Activated B cell treated with CpG ODN at 0.5 μM for 24 hours (primary cell): Measurements from ENCODE around the gene CACNG4. TPM values are rescaled to one million over a fixed set of nuclear protein-coding genes. Genes with fewer than 3 reads are reported as not detected.

Experiments used
- ATAC-seq: fragments of 200-7000 bp; cut with Tn5 transposase; one replicate; pipeline ENCODE4 v1.10.0; 2021; ENCODE audit warnings: low read depth, mild to moderate bottlenecking, moderate library complexity
- CTCF ChIA-PET: fragments of 350-600 bp; sonication (Branson Sonifier 250); formaldehyde crosslinking; loops from one replicate; lab custom pipeline; 2021; ENCODE audit warnings: antibody characterized with exemption; lab: Charles Lee
- POLR2A ChIA-PET: fragments of 350-600 bp; sonication (Branson Sonifier 250); formaldehyde crosslinking; loops from one replicate; lab custom pipeline; 2021; ENCODE audit warnings: antibody characterized with exemption; lab: Charles Lee
- DNase-seq: peaks from one replicate; pipeline ENCODE4 v3.0.0; 2022
- H3K27ac Mint-ChIP-seq: one replicate; pipeline ENCODE4 v1.8.0; 2020; ENCODE audit warnings: mixed read lengths
- H3K27me3 Mint-ChIP-seq: one replicate; pipeline ENCODE4 v1.8.0; 2021; ENCODE audit warnings: mixed read lengths
- H3K36me3 Mint-ChIP-seq: one replicate; pipeline ENCODE4 v1.8.0; 2021; ENCODE audit warnings: low read depth, mixed read lengths
- H3K4me1 Mint-ChIP-seq: one replicate; pipeline ENCODE4 v1.8.0; 2021; ENCODE audit warnings: mixed read lengths
- H3K4me3 Mint-ChIP-seq: one replicate; pipeline ENCODE4 v1.8.0; 2020; ENCODE audit warnings: mild to moderate bottlenecking, mixed read lengths
- H3K9me3 Mint-ChIP-seq: one replicate; pipeline ENCODE4 v1.8.0; 2020; ENCODE audit warnings: mixed read lengths
- CTCF ChIP-seq: fragments of 200-600 bp; IDR thresholded peaks from one replicate; pipeline ENCODE4 v1.8.0; 2022; ENCODE audit warnings: antibody characterized with exemption, mild to moderate bottlenecking
- intact Hi-C: fragments of 100-400 bp; cut with micrococcal nuclease; formaldehyde crosslinking; loops from one replicate; pipeline ENCODE4 v1.15.1; 2024
- total RNA-seq: library from RNA; stranded (reverse); gene quantifications from 2 replicates; pipeline ENCODE4 v1.2.3, GENCODE V29; 2022

The CACNG4 gene
- total RNA-seq, 1 donor from 2014 or later, result not detected

DNA sequence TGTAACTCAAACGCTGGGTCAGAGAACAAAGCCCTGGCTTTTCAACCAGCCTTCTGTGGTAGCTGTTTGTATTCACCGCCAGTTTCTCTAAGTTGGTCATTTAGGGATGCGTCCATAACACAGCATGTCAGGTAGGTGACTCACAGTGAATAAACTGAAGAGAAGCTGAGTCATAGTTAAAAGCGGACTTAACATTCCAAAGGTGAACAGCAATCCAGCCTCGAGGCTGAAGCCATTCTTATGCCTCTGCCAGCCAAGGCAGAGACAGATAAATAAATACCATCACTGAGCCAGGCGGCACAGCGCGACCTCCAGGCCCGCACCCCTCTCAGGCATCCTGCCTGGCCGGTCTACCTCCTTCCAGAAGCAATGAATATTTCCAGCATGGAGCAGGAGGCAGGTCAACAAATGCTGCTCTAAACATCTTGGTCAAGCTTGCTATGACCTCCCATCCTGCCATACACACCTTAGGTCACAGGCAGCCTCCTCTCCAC lies 12.4 kb upstream of the CACNG4 start:
- intact Hi-C loops, result no loop called here
- Mint-ChIP-seq H3K27ac (no peak overlapping the region), H3K27me3 (peaks cover 6% of the 10 kb centered on the region), H3K4me3 (no peak overlapping the region), H3K36me3 (no peaks in the 10 kb centered on the region), H3K9me3 (no peaks in the 10 kb centered on the region), H3K4me1 (no peaks in the 10 kb centered on the region)
- no peak for TF ChIP-seq CTCF
- no peak for ATAC-seq
- ChIA-PET POLR2A (no interaction called here), CTCF (no interaction called here)
- DNase-seq, result no peak

GRCh38 chr17:66952681-66953629 lies 11.6 kb upstream of the CACNG4 start:
- Mint-ChIP-seq H3K9me3 (no peaks in the 10 kb centered on the region), H3K27ac (no peak overlapping the region), H3K36me3 (no peaks in the 10 kb centered on the region), H3K4me3 (no peak overlapping the region), H3K4me1 (no peaks in the 10 kb centered on the region), H3K27me3 (peaks cover 3% of the 10 kb centered on the region)
- ATAC-seq (no peak), DNase-seq (no peak)
- POLR2A ChIA-PET, result no interaction called here
- intact Hi-C loops, result no loop called here
- CTCF ChIA-PET, result no interaction called here
- no peak for TF ChIP-seq CTCF

GRCh38 chr17:66953630-66954020 lies 10.9 kb upstream of the CACNG4 start:
- intact Hi-C loops, result no loop called here
- ATAC-seq (no peak), DNase-seq (no peak)
- Mint-ChIP-seq H3K4me1 (no peaks in the 10 kb centered on the region), H3K9me3 (no peaks in the 10 kb centered on the region), H3K27ac (no peak overlapping the region), H3K27me3 (peaks cover 3% of the 10 kb centered on the region), H3K4me3 (no peak overlapping the region), H3K36me3 (no peaks in the 10 kb centered on the region)
- POLR2A ChIA-PET, result no interaction called here
- CTCF ChIA-PET, result no interaction called here
- no peak for TF ChIP-seq CTCF

DNA sequence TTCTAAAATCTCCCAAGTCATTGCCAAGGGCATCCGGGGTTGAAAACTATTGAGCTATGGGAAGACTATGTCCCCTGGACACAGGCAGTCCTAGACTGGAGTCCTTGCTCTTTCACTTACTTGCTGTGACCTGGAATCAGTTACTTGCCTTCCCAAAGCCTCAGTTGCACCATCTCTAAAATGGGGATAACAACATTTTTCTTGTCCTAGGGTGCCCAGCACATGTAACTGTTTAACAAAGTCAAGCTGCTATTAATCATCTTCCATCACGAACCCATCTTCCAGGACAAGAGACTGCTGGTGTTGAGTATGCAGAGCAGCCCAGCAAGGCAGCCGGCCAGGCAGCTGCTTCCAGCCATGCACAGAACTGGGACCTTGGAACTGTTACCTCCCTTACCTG lies 9.9 kb upstream of the CACNG4 start:
- Mint-ChIP-seq H3K36me3 (no peaks in the 10 kb centered on the region), H3K4me3 (no peak overlapping the region), H3K9me3 (no peaks in the 10 kb centered on the region), H3K4me1 (no peaks in the 10 kb centered on the region), H3K27ac (no peak overlapping the region), H3K27me3 (peaks cover 6% of the 10 kb centered on the region)
- TF ChIP-seq CTCF, result no peak
- ATAC-seq (no peak), DNase-seq (no peak)
- ChIA-PET CTCF (no interaction called here), POLR2A (no interaction called here)
- intact Hi-C loops, result no loop called here

GRCh38 chr17:66955821-66956220 lies 8.7 kb upstream of the CACNG4 start:
- no peak for TF ChIP-seq CTCF
- ATAC-seq, result no peak
- H3K27ac Mint-ChIP-seq, result no peak overlapping the region
- intact Hi-C loops, result no loop called here
- ChIA-PET CTCF (no interaction called here), POLR2A (no interaction called here)
- H3K9me3 Mint-ChIP-seq, result no peaks in the 10 kb centered on the region
- no peak overlapping the region for H3K4me3 Mint-ChIP-seq
- no peaks in the 10 kb centered on the region for H3K36me3 Mint-ChIP-seq
- peaks cover 10% of the 10 kb centered on the region for H3K27me3 Mint-ChIP-seq
- DNase-seq, result no peak
- no peaks in the 10 kb centered on the region for H3K4me1 Mint-ChIP-seq
